HG03439 (cell line): ENCODE measurements around the gene ACOX3.

Experiments used
- ATAC-seq: cut with Tn5 transposase; IDR thresholded peaks from one replicate; pipeline ENCODE4 v1.9.1; 2021; ENCODE audit warnings: mild to moderate bottlenecking, moderate library complexity; ENCODE audit not compliant: unreplicated experiment

Gene ACOX3

DNA sequence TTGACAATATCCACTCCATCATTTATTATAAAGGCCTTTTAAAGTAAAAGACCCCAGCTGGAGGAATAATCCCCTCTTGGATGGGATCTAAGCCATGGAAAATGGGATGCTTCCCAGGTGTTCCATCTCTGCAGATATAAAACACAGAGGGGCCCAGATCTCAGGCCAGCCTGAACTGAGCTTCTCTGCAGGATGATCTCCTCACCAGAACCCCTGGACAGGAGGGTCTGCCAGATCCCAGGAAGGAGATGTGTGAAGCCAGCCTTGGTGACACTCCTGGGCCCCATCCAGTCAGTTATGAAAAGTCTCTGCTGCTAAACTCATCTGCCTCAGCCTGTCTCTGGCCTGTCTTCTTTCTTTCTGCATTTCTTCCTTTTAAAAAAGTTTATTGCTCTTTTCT is 114.3 kb downstream of the ACOX3 start:
- ATAC-seq = no peak

DNA sequence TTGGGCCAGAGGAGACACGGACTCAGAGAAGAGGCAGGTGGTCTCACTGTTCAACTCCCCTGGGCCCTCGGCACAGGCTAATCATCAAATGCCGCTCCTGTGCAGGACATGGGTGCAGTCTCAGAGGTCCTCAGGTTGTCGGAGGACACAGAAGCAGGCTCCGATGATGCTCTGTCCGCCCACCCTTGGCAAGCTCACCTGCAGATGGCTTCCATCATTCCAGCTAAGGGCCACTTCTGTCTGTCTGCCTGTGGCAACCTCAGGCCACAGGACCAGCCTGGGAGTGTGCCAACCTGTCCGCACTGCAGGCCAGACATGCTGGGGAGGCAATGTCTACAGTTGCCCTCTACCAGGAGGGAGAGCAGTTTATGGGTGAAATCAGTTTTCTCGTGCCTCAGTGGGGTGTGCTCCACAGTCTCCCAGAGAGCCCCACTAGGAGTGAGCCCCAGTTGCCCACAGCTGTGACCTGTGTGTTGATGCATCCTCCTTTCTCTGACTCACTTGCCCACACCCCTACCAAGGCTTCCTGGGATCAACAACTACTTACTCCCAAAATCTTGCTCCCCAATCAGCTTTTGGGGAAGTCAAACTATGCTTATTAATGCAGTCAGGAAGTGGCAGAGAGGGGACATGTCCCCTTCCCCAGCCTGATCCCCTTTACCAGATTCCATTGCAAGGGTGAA is 115.1 kb downstream of the ACOX3 start:
- ATAC-seq = no peak

DNA sequence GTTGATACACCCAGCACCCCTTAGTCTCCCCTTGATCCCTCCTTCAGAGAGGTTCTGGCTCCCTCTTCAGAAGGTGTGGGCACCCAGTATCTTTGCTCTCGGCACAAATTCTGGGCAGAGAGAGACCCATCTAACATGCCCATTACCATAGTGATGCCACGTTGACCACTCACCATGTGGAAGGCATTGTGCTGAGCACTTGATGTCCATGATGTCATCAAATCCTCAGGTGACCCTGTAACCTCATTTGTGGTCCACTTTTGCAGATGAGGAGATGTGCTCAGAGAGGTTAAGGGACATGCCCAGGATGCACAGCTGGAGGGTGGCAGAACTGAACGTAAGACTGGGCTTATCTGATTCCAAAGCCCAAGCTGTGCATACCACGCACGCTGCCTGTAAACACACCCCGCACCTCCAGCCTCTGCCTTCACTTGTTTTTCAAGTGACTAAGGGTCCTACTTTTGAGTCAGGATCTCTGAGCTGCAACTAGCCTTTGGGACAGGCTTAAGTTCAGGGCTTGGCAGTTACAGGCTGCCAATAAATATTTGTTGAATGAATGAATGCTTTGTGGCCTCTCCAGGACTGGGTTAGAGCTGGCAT is 115.8 kb downstream of the ACOX3 start:
- no peak for ATAC-seq

DNA sequence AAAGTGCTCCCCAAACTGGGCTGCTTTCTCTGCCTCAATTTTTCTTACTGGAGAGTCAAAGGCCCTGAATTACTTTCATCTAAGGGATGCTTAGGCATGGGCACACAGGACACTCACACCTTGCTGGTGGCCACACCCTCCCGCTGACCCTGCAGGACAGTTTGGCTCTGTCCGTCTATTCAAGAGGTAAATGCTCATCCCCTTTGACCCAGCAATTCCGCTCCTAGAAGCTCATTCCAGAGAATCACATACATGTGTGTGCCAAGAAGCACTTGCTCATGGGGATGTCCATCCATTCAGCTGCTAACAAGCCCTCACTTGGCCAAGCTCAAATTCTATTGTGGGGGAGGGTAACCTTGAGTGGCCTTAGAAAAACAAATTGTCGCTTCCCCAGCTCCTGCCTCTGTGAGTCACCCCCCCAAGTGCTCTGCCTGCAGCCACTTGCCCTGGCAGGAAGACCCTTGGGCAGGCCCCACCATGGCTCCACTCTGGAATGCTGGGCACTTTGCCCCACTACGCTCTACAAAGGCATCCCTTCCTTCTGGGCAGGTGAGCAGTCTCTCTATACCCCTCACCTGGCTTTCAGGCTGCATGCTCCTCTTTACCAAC is 116.5 kb downstream of the ACOX3 start:
- ATAC-seq = no peak

DNA sequence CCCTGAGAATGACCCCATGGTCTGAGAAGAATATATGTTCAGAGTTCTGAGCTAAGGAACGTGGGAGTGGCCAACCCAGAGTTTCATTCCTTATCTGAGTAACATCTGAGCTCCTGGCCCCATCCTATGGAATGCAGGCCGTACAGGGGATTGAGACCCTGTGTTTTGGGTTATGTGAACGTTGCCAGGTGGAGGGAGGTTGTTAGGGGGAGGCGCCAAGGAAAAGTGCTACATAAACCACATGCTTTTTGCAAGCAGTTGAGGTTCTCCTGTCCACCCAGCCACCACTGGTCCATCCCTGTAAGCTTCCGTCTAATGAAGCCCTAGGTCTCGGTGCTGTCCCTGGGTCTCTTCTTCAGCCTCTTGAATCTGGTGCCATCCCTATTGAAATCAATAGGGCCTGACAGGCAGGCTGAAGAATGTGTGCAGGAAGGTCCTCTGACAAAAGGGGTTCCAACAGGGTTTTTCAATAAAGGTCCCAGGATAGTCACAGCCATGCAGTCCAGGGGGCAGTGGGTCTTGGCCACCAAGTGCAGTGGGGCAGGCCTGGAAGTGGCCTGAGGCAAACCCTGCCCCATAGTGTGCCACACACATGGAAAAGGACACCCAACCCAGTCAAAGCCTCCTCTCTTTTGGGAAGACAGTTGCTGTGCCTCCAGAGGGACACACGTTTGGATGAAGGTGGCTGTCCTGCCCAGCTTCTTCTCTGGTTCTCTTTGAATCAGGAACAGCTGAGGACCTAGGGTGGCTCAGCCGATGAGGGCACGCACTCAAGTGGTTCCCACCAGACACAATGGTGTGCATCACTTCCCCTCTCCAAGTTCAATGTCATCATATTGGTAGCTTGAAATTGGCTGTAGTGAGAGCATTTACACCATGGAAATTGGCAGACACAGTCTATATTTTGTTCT is 117.5 kb downstream of the ACOX3 start:
- ATAC-seq = no peak

DNA sequence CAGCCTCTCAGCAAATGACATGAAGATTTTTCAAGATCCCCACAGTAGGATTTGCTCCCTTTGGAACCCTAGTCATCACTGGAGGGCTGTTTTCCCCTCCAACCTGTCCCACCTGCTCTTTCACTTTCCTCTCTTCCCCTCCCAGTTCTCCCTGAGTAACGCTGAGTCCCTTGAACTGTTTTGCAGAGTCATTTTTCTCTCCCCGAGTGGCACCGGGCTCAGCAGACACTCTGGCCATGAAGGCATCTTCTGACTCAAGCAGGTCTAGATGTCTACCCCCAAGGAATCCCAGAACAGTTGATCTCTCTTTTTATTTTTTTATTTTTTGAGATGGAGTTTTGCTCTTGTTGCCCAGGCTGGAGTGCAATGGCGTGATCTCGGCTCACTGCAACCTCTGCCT is 118.8 kb downstream of the ACOX3 start:
- no peak for ATAC-seq

DNA sequence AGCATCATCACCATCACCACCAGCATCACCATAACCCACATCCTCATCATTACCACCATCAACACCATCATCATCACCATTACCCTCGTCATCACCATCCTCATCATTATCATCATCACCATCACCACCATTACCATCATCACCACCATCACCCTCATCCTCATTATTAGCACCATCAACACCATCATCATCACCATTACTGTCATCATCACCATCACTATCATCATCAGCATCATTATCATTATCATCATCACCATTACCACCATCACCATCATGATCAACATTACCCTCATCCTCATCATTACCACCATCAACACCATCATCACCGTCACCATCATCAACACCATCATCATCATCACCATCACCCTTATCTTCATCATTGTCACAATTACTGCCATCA is 119.3 kb downstream of the ACOX3 start:
- ATAC-seq = no peak

DNA sequence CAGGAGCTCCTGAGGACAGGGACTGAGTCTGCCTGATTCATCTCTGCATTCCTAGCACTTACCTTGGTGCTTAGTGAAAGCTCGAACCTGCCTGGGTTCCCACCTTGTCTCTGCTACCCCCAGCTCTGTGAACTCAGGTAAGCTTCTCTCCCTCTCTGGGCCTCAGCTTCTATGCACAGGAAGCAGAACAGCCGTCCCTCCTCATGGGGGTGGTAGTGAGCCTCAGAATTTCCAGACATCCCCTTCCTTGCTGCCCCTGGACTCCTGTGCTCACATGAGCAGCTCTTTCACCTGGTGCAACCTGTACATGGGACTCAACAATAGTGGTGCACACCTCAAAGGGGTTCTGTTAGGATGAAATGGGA is 120.2 kb downstream of the ACOX3 start:
- no peak for ATAC-seq

DNA sequence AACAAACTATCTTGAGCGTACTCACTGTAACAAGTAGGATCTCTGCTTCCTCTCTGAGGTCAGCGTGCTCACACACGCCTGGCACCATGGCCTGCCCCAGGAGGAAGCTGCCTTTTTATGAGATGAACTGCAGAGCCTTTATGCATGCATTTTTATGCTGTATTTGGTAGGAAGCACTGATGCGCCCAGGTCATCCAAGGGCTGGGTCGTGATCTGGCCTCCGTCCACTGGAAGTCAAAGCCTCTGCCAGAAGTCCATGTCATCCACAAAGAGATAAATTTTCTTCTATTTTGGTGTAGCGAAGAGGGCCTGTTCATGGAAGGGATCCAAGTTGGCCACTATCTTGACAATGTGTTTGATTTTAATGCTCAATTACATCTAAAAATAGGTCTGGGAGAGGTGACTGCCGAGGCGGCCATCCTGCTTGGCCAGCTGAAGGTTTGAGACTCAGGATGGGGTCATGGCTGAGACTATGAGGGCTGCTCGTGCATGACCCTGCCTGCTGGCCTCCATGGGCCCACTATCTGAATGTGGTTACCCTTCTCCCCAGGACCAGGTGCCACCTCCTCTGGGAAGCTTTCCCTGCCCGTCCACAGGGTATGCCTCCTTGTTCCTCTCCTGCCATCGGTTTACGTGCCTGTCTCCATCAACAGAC is 120.7 kb downstream of the ACOX3 start:
- ATAC-seq = no peak

DNA sequence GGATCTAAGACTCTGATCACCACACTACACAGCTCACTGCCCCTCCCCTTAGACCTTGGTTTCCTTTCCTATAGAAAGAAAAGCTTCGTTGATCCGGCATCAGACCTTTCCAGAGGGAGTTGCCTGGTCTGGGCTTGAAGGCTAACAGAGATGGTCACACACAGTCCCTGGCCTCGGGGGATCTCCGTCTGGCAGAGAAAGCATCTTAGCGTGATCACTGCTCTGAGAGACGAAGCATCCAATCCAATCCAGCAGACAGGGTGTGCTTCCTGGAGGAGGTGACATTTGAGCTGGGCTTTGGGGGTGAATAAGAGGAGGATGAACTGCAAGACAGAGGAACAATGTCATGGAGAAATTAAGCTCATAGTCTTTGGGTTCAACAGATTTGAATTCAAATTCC is 121.5 kb downstream of the ACOX3 start:
- ATAC-seq = no peak

DNA sequence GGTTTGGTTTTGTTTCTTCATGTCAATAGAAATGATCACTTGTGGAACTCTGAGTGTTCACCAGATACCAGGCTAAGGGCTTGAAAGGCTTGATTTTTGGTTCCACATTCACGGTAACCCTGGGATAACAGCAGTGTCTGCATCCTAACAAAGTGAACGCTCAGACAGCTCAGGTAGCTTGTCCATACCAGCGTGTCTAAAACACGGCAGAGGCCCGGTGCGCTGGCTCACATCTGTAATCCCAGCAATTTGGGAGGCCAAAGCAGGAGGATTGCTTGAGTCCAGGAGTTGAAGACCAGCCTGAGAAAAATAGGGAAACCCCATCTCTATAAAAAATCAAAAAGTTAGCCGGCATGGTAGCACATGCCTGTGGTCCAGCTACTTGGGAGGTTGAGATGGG is 122.0 kb downstream of the ACOX3 start:
- ATAC-seq = no peak

DNA sequence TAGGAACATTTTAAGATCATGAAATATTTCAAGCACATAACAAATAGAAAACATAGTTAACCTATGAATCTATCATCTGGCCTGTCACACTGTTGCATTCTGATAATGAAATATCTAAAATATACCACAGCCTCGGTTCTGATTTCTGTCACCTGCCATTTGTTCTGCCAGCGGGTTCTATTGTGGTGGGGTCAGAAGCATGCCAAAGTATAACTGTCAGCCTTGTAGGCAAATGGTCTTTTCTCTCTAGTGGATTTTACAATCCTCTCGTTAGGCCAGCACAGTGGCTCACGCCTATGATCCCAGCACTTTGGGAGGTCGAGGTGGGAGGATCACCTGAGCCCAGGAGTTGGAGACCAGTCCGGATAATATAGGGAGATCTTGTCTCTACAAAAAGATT is 123.0 kb downstream of the ACOX3 start:
- ATAC-seq = no peak

DNA sequence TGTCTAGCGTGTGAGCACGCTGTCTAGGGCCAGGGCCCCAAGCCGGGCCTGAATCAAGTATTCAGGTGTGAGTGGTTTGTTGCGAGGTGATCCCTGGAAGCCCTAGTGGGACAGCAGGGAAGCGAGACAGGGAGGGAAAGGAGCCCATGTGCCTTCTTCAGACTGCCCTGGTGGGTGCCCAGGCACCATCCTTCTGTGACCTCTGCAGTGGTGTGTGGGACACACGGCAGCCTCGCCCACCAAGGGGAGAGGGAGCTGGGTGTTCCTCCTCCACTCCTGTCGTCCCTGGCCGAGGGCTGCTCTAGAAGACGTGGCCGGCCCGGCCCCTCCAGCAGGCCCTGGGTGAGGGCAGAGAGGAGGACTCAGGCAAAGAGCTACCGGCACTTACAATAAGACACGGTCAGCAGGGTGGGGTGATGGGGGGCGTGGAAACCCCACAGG is 123.6 kb downstream of the ACOX3 start:
- no peak for ATAC-seq
